Measurements from ENCODE around the gene CDC42.

The CDC42 gene

GRCh38 chr1:22093513-22093912 is 41.0 kb downstream of the CDC42 start:
- TF ChIP-seq, protein P1, sequence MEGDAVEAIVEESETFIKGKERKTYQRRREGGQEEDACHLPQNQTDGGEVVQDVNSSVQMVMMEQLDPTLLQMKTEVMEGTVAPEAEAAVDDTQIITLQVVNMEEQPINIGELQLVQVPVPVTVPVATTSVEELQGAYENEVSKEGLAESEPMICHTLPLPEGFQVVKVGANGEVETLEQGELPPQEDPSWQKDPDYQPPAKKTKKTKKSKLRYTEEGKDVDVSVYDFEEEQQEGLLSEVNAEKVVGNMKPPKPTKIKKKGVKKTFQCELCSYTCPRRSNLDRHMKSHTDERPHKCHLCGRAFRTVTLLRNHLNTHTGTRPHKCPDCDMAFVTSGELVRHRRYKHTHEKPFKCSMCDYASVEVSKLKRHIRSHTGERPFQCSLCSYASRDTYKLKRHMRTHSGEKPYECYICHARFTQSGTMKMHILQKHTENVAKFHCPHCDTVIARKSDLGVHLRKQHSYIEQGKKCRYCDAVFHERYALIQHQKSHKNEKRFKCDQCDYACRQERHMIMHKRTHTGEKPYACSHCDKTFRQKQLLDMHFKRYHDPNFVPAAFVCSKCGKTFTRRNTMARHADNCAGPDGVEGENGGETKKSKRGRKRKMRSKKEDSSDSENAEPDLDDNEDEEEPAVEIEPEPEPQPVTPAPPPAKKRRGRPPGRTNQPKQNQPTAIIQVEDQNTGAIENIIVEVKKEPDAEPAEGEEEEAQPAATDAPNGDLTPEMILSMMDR (IDR thresholded peaks at IDR 0.05; ENCODE audit: insufficient read depth, low read length, poor library complexity, severe bottlenecking), result no peak
- no peaks in the 10 kb centered on the region for H3K27me3 ChIP-seq (replicated peaks; ENCODE audit: control insufficient read depth, insufficient read depth, low read length)
- DNase-seq (ENCODE audit: extremely low read depth, insufficient read length), result no peak
- no peak overlapping the region for H3K4me3 ChIP-seq (replicated peaks; ENCODE audit: low read depth, low read length)
- peaks cover 18% of the 10 kb centered on the region for H3K36me3 ChIP-seq (ENCODE audit: control insufficient read depth, insufficient read depth, low read length)

- Histone ChIP-seq H3K4me3 (replicated peaks; ENCODE audit: low read depth, low read length) (no peak overlapping the region), H3K36me3 (ENCODE audit: control insufficient read depth, insufficient read depth, low read length) (peaks cover 18% of the 10 kb centered on the region), H3K27me3 (replicated peaks; ENCODE audit: control insufficient read depth, insufficient read depth, low read length) (no peaks in the 10 kb centered on the region)
- TF ChIP-seq, protein P1 (IDR thresholded peaks at IDR 0.05; ENCODE audit: insufficient read depth, low read length, poor library complexity, severe bottlenecking), result no peak
- no peak for DNase-seq (ENCODE audit: extremely low read depth, insufficient read length)
Measured at GRCh38 chr1:22096036-22096435, 43.5 kb downstream of the CDC42 start.

DNA sequence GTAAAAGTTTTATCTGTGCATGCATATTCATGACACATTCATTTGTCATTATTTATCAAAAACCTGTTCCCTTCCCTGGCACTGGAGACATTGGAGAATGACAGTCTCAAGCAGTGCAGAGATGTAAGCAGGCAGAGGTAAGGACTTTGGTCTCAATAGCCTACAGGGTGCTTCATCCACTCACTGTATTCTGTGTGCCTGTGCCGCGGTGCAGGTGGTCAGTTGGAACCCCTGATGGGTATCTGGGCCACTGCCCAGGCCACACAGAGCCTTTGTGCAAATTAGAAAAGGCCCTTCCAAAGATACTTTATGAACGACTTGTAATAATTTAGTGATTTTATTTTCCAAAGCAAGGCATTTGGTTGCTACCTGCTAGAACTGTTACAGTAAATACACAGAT is 44.0 kb downstream of the CDC42 start:
- TF ChIP-seq, protein P1 (IDR thresholded peaks at IDR 0.05; ENCODE audit: insufficient read depth, low read length, poor library complexity, severe bottlenecking), result no peak
- Histone ChIP-seq H3K27me3 (replicated peaks; ENCODE audit: control insufficient read depth, insufficient read depth, low read length) (no peaks in the 10 kb centered on the region), H3K36me3 (ENCODE audit: control insufficient read depth, insufficient read depth, low read length) (peaks cover 18% of the 10 kb centered on the region), H3K4me3 (replicated peaks; ENCODE audit: low read depth, low read length) (no peak overlapping the region)
- DNase-seq (ENCODE audit: extremely low read depth, insufficient read length), result no peak

DNA sequence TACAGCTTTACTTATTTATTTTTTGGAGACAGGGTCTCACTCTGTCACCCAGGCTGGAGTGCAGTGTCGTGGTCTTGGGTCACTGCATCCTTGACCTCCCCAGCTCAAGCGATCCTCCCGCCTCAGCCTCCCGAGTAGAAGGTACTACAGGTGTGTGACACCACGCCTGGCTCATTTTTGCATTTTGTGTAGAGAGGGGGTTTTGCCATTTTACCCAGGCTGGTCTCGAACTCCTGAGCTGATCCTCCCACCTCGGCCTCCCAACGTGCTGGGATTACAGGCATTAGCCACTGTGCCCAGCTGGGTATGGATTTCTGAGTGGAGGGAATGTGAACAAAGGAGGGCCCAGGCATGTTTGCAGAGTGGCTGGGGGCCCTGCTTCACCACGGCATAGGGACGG is 46.2 kb downstream of the CDC42 start:
- H3K36me3 ChIP-seq (ENCODE audit: control insufficient read depth, insufficient read depth, low read length), result peaks cover 17% of the 10 kb centered on the region
- no peak for DNase-seq (ENCODE audit: extremely low read depth, insufficient read length)
- TF ChIP-seq, protein P1 (IDR thresholded peaks at IDR 0.05; ENCODE audit: insufficient read depth, low read length, poor library complexity, severe bottlenecking), result no peak

GRCh38 chr1:22100168-22100567 is 47.7 kb downstream of the CDC42 start:
- peaks cover 16% of the 10 kb centered on the region for H3K36me3 ChIP-seq (ENCODE audit: control insufficient read depth, insufficient read depth, low read length)
- no peaks in the 10 kb centered on the region for H3K27me3 ChIP-seq (replicated peaks; ENCODE audit: control insufficient read depth, insufficient read depth, low read length)
- DNase-seq (ENCODE audit: extremely low read depth, insufficient read length), result no peak
- TF ChIP-seq, protein P1 (IDR thresholded peaks at IDR 0.05; ENCODE audit: insufficient read depth, low read length, poor library complexity, severe bottlenecking), result no peak
- H3K4me3 ChIP-seq (replicated peaks; ENCODE audit: low read depth, low read length), result no peak overlapping the region

More for the DNA sequence above, 46.2 kb downstream of the CDC42 start:
- Histone ChIP-seq H3K4me3 (replicated peaks; ENCODE audit: low read depth, low read length) (no peak overlapping the region), H3K27me3 (replicated peaks; ENCODE audit: control insufficient read depth, insufficient read depth, low read length) (no peaks in the 10 kb centered on the region)

DNA sequence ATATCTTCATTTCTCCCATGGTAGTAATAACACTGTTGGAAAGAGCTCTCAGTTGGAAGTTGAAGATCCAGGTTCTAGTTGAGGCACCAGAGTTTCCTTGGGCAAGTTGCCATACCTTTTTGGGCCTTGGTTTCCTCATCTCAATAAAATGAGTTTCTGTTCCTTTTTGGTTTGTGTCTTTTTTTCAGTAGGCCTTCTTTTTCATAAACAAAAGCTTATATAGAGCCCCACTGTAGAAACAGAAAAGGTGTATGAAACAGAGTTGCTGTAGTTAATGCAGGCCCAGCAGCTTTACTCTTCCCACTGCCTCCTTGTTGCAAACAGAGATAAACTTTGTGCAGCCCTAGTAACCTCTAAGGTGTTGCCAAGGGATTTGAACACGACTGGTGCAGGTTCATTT is 48.7 kb downstream of the CDC42 start:
- Histone ChIP-seq H3K27me3 (replicated peaks; ENCODE audit: control insufficient read depth, insufficient read depth, low read length) (no peaks in the 10 kb centered on the region), H3K36me3 (ENCODE audit: control insufficient read depth, insufficient read depth, low read length) (peaks cover 15% of the 10 kb centered on the region), H3K4me3 (replicated peaks; ENCODE audit: low read depth, low read length) (no peak overlapping the region)
- no peak for DNase-seq (ENCODE audit: extremely low read depth, insufficient read length)
- TF ChIP-seq, protein P1 (IDR thresholded peaks at IDR 0.05; ENCODE audit: insufficient read depth, low read length, poor library complexity, severe bottlenecking), result no peak
